HT-29 (cell line): Measurements from ENCODE around the gene IGFN1. TPM values are rescaled to one million over a fixed set of nuclear protein-coding genes. Genes with fewer than 3 reads are reported as not detected.

Experiments used
- DNase-seq: peaks from one replicate; pipeline ENCODE4 v3.0.0-alpha.2; 2015; ENCODE audit warnings: low spot score
- total RNA-seq: library from RNA; depleted of rRNA; stranded (reverse); fragments of >200 nt; shearing (Covaris generic); gene quantifications from 2 replicates; pipeline ENCODE4 v1.2.3, GENCODE V29; 2014; rRNA removed

The IGFN1 gene
- 0.03 TPM in 2 replicates for total RNA-seq

GRCh38 chr1:201190624-201191051, at the start of gene IGFN1:
IGFN1 (plus strand) TSS chr1:201190824; CDS start chr1:201193294, 2,470 bp downstream.
- no peak for DNase-seq

DNA sequence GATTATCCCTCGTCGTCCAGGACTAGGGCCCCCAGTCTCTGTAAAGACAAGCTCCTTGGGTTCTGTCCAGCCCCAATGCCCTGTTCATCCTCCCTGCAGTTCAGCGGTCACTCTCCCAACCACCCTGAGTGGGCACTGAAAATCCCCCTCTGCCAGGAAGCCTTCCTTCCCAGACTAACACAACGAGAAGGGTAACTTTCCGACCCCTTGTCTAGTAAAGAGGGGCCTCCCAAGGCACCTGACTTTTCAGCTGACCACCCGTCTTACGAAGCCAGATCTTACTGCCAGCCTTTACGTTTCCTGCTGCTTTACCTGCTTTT, 49.7 kb upstream of the IGFN1 start:
- no peak for DNase-seq

GRCh38 chr1:201141418-201141817, 49.2 kb upstream of the IGFN1 start:
- DNase-seq, result no peak

DNA sequence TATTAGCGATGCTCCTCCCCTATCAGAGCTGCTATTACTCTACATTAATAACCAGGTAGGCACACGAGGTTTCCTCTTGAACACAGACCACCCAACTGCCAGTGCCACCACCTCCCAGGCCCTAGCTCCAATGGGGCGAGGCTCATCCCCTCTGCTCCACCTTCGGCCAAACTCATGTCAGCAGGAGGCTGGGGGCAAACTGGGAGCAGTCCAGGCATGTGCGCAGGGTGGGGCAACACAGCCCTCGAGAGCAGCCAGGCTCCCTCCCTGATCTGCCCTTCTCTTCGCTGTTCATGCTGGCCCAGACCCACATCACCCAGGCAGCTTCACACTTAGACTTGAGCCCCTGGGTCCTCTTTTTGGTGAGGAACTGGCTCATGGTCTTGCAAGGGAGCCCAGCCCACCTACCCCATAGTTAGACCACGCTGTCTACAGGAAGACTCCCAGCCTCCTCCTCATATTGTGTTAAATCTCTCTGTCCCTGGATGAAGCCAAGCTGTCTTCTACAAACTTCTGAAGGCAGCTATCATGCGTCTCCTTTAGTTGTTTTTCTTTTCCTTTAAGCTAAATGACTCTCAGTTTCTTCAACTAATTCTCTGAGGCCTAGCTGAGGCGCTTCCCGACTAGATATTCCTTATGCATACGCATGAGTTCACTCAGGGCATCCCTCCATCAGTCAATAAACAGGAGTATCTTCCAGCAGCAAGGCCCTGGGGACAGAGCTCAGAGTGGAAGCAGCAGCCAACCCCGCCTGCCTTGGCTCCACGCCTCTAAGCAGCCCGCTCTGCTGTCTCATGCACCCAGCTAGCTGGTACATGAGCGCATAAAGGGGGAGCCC, 48.4 kb upstream of the IGFN1 start:
- no peak for DNase-seq

GRCh38 chr1:201142849-201143725, 47.5 kb upstream of the IGFN1 start:
- no peak for DNase-seq

DNA sequence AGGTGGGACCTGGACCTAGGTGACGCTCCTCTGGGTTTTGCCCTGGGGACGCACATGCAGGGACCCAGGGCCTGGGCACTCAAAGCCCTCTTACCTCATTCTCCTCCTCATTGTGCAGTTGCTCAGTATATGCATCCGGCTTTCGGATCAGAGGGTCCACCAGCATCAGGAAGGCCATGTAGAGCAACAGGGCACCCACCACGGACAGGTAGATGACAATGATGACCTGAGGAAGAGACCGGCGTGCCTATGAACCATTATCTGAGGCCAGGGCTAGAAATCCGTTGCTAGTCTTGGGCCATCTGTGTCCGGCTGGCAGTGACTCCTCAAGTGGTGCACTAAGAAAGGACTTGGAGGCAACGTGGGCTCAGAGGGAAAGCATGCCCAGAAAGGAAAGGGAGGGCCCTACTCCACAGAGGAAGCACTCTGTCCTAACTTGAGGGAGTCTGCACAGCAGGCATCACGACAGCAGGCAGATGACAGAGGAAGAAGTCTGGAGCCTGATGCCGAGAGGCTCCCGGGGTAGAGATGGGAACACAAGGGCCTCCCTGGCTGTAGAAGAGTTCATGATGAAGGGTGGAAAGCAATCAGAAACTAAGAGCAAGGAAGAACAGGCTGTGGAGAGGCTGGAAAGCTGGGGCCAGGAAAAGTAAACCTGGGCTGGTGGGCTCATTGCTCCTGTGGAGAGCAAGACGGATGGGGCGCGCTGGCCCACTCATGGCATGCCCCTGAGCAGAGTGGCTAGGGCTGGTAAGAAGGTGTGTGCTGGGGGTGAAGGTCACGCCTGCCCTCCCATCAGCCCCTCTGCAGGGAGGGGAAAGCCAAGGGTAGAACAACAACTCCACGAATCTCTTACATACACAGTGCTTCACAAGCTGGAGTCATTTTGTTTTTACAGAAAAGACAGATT, 46.6 kb upstream of the IGFN1 start:
- DNase-seq, result no peak

DNA sequence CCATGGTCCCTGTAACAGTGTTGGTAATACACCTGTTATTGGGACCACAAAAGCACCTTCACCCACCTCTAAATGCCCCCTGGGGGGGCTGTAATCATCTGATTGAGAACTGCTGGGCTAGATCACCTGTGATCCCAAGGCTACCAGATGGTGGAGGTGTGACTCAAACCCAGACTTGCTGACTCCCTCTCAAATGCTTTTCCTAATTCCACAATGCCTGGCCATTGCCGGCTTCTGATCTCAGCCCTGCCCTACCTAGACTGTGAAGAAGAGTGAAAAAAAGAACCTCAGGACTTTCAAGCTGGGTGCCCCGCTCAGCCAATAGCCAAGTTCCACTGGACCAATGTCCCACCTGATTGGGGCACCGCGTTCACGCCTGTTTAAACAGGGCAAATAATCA, 45.9 kb upstream of the IGFN1 start:
- DNase-seq, result no peak

- DNase-seq, result no peak
Observed at GRCh38 chr1:201145132-201145531, 45.5 kb upstream of the IGFN1 start.

GRCh38 chr1:201145816-201146215, 44.8 kb upstream of the IGFN1 start:
- DNase-seq, result no peak

- DNase-seq, result no peak
Observed at GRCh38 chr1:201146626-201147390, 43.8 kb upstream of the IGFN1 start.

- no peak for DNase-seq
Observed at GRCh38 chr1:201147396-201148015, 43.1 kb upstream of the IGFN1 start.

- peak; percentile 58 for DNase-seq
Observed at GRCh38 chr1:201149400-201149799, 41.2 kb upstream of the IGFN1 start.

GRCh38 chr1:201153474-201154388, 36.9 kb upstream of the IGFN1 start:
- DNase-seq, result no peak

DNA sequence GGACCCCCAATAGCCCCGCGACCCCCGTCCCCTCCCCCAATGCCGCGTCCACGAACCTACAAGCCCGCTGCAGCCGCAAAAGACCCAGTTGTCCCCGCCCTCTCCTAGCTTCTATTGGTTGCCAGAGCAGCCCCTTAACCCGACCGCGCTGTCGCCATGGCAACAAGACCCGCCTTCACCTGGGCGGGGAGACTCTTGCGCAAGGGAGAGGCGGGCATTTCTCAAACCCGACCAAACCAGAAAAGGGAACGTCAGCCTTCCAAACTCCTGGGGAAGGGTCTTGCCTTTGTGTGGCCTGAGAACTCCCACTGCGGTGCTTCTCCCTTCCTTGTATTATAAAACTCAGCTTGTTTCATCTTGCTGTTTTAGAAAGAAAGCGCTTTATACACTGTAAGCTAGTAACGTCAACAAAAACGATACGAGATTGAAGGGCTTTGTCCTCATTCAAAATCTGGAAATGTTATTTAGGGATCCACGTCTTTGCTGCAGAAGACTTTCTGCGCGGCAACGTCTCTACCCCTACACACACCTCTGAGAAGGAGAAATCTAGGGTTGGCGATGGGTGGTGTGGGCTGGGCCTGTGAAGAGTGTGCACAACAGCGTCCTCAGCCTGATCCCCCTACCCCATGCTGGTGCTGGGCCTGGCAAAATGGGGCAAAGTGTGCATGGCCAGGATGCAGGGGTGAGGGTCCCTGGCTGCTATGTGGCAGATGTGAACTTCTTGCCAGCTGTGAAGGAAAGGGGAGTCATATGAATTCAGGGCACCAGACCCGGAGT, 36.0 kb upstream of the IGFN1 start, which contains the start of gene TMEM9:
Gene TMEM9 (minus strand): TSS at position 86 of the 777 bp plus-strand sequence. CDS start 551 bp downstream, outside the sequence.
- peak; percentile 98 for DNase-seq

DNA sequence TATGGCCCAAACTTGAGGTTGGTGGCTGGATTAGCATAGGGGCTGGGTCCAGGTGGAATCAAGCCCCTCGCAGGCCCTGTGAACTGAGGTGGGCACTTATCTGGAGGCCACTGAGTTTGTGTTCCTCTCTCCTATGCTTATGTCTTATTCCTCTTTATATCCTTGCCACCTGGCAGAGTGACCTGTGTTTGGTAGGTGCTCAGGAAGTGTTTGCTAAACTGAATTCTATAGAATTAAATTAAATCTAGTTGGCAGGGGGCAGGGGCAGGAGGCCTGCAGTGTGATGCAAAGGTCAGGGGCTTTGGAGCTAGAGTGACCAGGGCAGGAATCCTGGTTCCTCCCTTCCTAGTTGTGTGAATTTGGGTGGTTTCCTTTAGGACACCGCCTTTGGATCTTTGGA, 35.3 kb upstream of the IGFN1 start:
- no peak for DNase-seq

DNA sequence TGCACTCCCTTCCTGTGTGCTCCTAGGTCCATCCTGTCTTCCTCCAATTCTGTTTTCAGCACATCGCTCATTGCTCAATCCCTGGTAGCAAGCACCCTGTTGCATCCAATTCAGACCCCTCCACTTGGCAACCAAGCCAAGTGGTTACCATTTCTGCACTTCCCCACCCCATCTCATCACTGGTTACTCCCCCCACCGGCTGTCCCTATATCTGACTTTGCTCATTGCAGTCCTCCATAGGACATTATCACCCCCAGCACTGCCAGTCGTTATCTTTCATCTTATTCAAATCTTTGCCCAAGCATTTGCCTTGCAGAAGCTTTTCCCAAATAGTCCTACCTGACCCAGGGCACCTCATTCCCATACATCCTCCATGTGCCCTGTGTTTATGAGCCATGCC, 34.3 kb upstream of the IGFN1 start:
- no peak for DNase-seq

- no peak for DNase-seq
Observed at GRCh38 chr1:201156819-201157218, 33.8 kb upstream of the IGFN1 start.

GRCh38 chr1:201157949-201158348, 32.7 kb upstream of the IGFN1 start:
- no peak for DNase-seq
